Stomach (tissue), 9 donors: ENCODE results near the gene QSER1. TPM values are rescaled to one million over a fixed set of nuclear protein-coding genes. Genes with fewer than 3 reads are reported as not detected.

ENCODE experiments used
- DNase-seq, 2 donors: peaks; one replicate each; pipeline versions ENCODE4 v3.0.0 to v3.0.0-alpha.2; 2013 to 2019
- H3K27ac ChIP-seq, 5 donors: fragments of 200-600 bp in 4 of 5; sonication (generic) in 4 of 5; one replicate each; pipeline ENCODE4 v1.5.1; 2013 to 2019; ENCODE audit warnings: mild to moderate bottlenecking in 1 of 5, moderate library complexity in 1 of 5
- H3K27me3 ChIP-seq, 3 donors: fragments of 200-600 bp; sonication (generic); one replicate each; pipeline ENCODE4 v1.5.1; 2017 to 2019; ENCODE audit warnings: mixed run types in 1 of 3
- H3K36me3 ChIP-seq, 4 donors: fragments of 200-600 bp; sonication (generic); 1 replicate in 3 of 4; 2 replicates in 1 of 4; pipeline ENCODE4 v1.5.1; 2016 to 2019
- H3K4me1 ChIP-seq, 4 donors: fragments of 200-600 bp; sonication (generic); one replicate each; pipeline ENCODE4 v1.5.1; 2016 to 2019
- H3K4me3 ChIP-seq, 4 donors: fragments of 200-600 bp; sonication (generic) in 3 of 4; one replicate each; pipeline ENCODE4 v1.5.1; 2016 to 2019; ENCODE audit warnings: mild to moderate bottlenecking in 1 of 4
- H3K9me3 ChIP-seq, 4 donors: fragments of 200-600 bp; sonication (generic); one replicate each; pipeline ENCODE4 v1.5.1; 2016 to 2019
- EP300 ChIP-seq: sonication (generic); formaldehyde crosslinking; IDR thresholded peaks from one replicate; pipeline ENCODE4 v1.6.1; 2017; ENCODE audit warnings: antibody characterized with exemption
- POLR2A ChIP-seq, 4 donors: fragments of 450-650 bp; IDR thresholded peaks; one replicate each; pipeline ENCODE4 v1.6.1; 2016; ENCODE audit warnings: antibody characterized with exemption in 4 of 4, control low read depth in 2 of 4, mild to moderate bottlenecking in 1 of 4, moderate library complexity in 1 of 4
- POLR2AphosphoS5 ChIP-seq, 3 donors: sonication (generic); formaldehyde crosslinking; IDR thresholded peaks; one replicate each; pipeline ENCODE4 v1.6.1; 2016; ENCODE audit warnings: antibody characterized with exemption in 3 of 3
- WGBS, 5 donors: extraction: QIAGEN DNeasy Blood & Tissue Kit in 3 of 5; methylation state at CpG; one replicate each; pipeline versions ENCODE4 v1.1.5 to v1.1.7; 2013 to 2018; 5-methylcytosine and 5-hydroxymethylcytosine counted together
- intact Hi-C: fragments of 100-400 bp; cut with DNase I; formaldehyde crosslinking; loops from one replicate; pipeline ENCODE4 v1.15.1; 2023; ENCODE audit warnings: low total_unique reads
- polyA plus RNA-seq, 3 donors: library from polyadenylated mRNA; stranded (reverse); fragments of 200-250 nt; gene quantifications; one replicate each; pipeline ENCODE4 v1.2.3, GENCODE V29; 2013
- total RNA-seq, 5 donors: library from RNA; depleted of rRNA; stranded (reverse); fragments of >200 nt; gene quantifications; one replicate each; pipeline versions ENCODE4 v1.1.0 to v1.2.3, GENCODE V29; 2014 to 2016
- TF ChIP-seq, protein P1 (sequence below), 7 experiments: fragments of 450-650 bp in 4 of 7; fragments of 200-600 bp in 3 of 7; sonication (generic) in 3 of 7; IDR thresholded peaks; one replicate each; pipeline ENCODE4 v1.5.1; 2016 to 2019; ENCODE audit warnings: antibody characterized with exemption in 7 of 7, control low read depth in 2 of 7, mild to moderate bottlenecking in 1 of 7
- donor health status: healthy with polysubstance abuse.
- donor health status: Bipolar disorder and iron deficiency.
- donor health status: healthy.

Gene QSER1
- total and polyA plus RNA-seq, 8 donors: 2.6 to 51.3 (median 13.5) TPM

DNA sequence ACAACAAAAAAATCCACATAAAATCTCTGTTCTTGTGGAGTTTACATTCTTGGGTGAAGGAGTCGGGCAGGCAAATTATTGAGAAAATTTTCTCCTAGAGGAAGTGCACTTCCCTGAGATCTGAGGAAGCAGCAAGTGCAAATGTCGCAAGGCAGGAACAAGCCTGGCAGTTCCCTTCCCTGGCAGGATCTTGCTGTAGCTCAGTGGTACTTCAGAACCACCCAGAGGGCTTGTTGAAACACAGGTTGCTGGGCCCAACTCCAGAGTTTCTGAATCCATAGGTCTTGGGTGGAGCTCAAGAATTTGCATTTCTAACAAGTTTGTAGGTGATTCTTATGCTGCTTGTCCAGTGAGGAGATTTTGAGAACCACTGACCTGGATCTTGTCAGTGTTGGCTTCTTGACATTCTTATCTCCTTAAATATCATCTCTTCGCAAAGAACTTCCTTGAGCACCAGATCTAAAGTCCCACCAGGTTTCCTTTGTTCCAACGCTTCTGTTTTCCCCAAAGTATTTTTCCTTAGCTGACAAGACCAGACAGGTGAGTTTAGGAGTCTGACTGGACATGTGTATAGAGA lies 9.6 kb downstream of the QSER1 start:
- H3K4me3 ChIP-seq: no peak overlapping the region
- no peak overlapping the region for H3K27ac ChIP-seq
- H3K4me1 ChIP-seq: peaks cover 13 to 48% (median 23%) of the 10 kb centered on the region in 4 donors
- 80 to 91% (median 89%) methylated on average over 4 of the region's 4 CpGs for WGBS, 5 donors
- intact Hi-C loops: no loop called here
- DNase-seq: no peak
- no peaks in the 10 kb centered on the region for H3K9me3 ChIP-seq
- no peaks in the 10 kb centered on the region for H3K27me3 ChIP-seq
- no peaks in the 10 kb centered on the region for H3K36me3 ChIP-seq
- TF ChIP-seq, protein P1, sequence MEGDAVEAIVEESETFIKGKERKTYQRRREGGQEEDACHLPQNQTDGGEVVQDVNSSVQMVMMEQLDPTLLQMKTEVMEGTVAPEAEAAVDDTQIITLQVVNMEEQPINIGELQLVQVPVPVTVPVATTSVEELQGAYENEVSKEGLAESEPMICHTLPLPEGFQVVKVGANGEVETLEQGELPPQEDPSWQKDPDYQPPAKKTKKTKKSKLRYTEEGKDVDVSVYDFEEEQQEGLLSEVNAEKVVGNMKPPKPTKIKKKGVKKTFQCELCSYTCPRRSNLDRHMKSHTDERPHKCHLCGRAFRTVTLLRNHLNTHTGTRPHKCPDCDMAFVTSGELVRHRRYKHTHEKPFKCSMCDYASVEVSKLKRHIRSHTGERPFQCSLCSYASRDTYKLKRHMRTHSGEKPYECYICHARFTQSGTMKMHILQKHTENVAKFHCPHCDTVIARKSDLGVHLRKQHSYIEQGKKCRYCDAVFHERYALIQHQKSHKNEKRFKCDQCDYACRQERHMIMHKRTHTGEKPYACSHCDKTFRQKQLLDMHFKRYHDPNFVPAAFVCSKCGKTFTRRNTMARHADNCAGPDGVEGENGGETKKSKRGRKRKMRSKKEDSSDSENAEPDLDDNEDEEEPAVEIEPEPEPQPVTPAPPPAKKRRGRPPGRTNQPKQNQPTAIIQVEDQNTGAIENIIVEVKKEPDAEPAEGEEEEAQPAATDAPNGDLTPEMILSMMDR (IDR thresholded peaks at IDR 0.05): no peak
- TF ChIP-seq POLR2AphosphoS5 (IDR thresholded peaks at IDR 0.05) (no peak), EP300 (no peak), POLR2A (IDR thresholded peaks at IDR 0.05) (no peak)

DNA sequence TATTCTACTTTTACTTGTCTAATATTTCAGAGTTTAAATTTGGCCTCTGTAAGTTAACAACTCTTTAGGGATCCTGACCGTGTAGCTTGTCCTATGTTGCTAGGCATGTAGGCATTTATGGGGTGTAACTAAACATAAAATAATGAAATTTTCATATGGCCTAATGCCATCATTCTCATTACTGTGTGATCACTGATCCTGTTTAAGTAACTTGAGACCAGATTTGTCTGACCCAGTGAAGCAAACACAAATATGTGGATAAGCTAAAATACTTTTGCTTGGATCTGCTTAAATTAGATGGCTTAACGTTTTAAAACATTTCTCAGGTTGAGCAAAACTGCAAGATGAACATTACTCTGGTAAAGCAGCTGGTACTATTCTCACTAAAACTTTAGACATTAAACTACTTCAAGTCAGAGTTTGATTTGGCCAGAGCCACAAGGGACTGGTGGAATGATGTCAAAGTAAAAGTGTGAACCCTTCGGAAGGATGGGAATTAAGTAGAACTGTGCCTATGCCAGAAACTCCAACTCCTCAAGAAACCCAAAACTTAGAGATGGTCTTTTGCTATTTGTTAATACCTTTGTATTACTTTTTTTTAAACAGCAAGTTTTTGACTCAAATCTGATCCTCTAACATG lies 12.5 kb downstream of the QSER1 start:
- H3K27ac ChIP-seq: no peak overlapping the region
- H3K4me1 ChIP-seq: peaks cover 1 to 25% (median 11%) of the 10 kb centered on the region in 4 donors
- H3K36me3 ChIP-seq: no peaks in the 10 kb centered on the region
- H3K4me3 ChIP-seq: no peak overlapping the region
- intact Hi-C loops: no loop called here
- no peaks in the 10 kb centered on the region for H3K27me3 ChIP-seq
- TF ChIP-seq POLR2AphosphoS5 (IDR thresholded peaks at IDR 0.05) (no peak), EP300 (no peak), POLR2A (IDR thresholded peaks at IDR 0.05) (no peak)
- TF ChIP-seq, protein P1 (IDR thresholded peaks at IDR 0.05): no peak
- no peak for DNase-seq
- WGBS, 5 donors: 35 to 56% (median 38%) methylated on average over 3 of the region's 3 CpGs
- H3K9me3 ChIP-seq: no peaks in the 10 kb centered on the region

DNA sequence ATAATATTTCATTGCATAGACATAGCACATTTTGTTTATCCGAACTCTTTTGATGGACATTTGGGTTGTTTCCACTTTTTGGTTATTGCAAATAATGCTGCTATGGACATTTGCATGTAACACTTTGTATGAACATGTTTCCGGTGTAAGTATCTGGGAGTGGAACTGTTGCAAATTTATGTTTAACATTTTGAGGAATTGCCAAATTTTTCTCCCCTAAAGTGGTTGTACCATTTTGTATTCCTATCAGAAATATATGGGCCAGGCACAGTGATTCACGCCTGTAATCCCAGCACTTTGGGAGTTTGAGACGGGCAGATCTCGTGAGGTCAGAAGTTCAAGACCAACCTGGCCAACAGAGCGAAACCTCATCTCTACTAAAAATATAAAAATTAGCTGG lies 16.0 kb downstream of the QSER1 start:
- 96 to 98% (median 97%) methylated on average over 6 of the region's 6 CpGs for WGBS, 5 donors
- TF ChIP-seq POLR2AphosphoS5 (IDR thresholded peaks at IDR 0.05): no peak
- no peak for TF ChIP-seq EP300
- no peak for TF ChIP-seq POLR2A (IDR thresholded peaks at IDR 0.05)
- TF ChIP-seq, protein P1 (IDR thresholded peaks at IDR 0.05): no peak
- no peak overlapping the region for H3K4me3 ChIP-seq
- H3K4me1 ChIP-seq: peaks cover 0 to 16% (median 8%) of the 10 kb centered on the region in 4 donors
- H3K27ac ChIP-seq: no peak overlapping the region
- H3K27me3 ChIP-seq: no peaks in the 10 kb centered on the region
- intact Hi-C loops: no loop called here
- no peaks in the 10 kb centered on the region for H3K9me3 ChIP-seq
- no peaks in the 10 kb centered on the region for H3K36me3 ChIP-seq
- no peak for DNase-seq

DNA sequence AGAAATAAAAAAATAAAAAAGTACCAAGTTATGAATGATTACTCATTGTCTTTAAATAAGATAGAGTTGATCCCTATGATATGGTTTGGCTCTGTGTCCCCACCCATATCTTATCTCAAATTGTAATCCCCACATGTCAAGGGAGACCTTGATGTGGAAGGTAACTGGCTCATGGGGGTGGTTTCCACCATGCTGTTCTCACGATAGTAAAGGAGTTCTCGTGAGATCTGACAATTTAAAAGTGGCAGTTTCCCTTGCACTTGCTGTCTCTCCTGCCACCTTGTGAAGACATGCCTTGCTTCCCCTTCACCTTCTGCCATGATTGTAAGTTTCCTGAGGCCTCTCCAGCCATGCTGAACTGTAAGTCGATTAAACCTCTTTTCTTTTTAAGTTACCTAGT lies 18.8 kb downstream of the QSER1 start:
- TF ChIP-seq, protein P1 (IDR thresholded peaks at IDR 0.05): no peak
- TF ChIP-seq POLR2AphosphoS5 (IDR thresholded peaks at IDR 0.05) (no peak), EP300 (no peak), POLR2A (IDR thresholded peaks at IDR 0.05) (no peak)
- peaks cover 0 to 11% (median 0%) of the 10 kb centered on the region in 4 donors for H3K4me1 ChIP-seq
- H3K9me3 ChIP-seq: no peaks in the 10 kb centered on the region

More for the DNA sequence above, 18.8 kb downstream of the QSER1 start:
- Histone ChIP-seq H3K4me3 (no peak overlapping the region), H3K36me3 (no peaks in the 10 kb centered on the region), H3K27ac (no peak overlapping the region), H3K27me3 (no peaks in the 10 kb centered on the region)
- DNase-seq: no peak
- intact Hi-C loops: no loop called here
- 91 to 99% (median 94%) methylated on average over 3 of the region's 3 CpGs for WGBS, 5 donors
